Vagina (tissue), 2 donors: ENCODE measurements around the gene TTBK1. TPM values are rescaled to one million over a fixed set of nuclear protein-coding genes. Genes with fewer than 3 reads are reported as not detected.

Experiments
- DNase-seq, 2 donors: peaks; one replicate each; pipeline ENCODE4 v3.0.0-alpha.2; 2017; ENCODE audit errors: extremely low spot score in 2 of 2
- H3K27ac ChIP-seq: fragments of 200-600 bp; sonication (generic); one replicate; pipeline ENCODE4 v1.5.1; 2019
- H3K27me3 ChIP-seq: fragments of 200-600 bp; sonication (generic); one replicate; pipeline ENCODE4 v1.5.1; 2019
- H3K36me3 ChIP-seq, 2 donors: fragments of 200-600 bp; sonication (generic); one replicate each; pipeline ENCODE4 v1.5.1; 2017 to 2019
- H3K4me1 ChIP-seq: fragments of 200-600 bp; sonication (generic); one replicate; pipeline ENCODE4 v1.5.1; 2019
- H3K4me3 ChIP-seq, 2 donors: fragments of 200-600 bp; sonication (generic); 1 replicate in 1 of 2; 2 replicates in 1 of 2; pipeline ENCODE4 v1.5.1; 2016 to 2019
- H3K9me3 ChIP-seq: fragments of 200-600 bp; sonication (generic); one replicate; pipeline ENCODE4 v1.5.1; 2019
- POLR2A ChIP-seq, 2 donors: fragments of 450-650 bp; IDR thresholded peaks; one replicate each; pipeline ENCODE4 v1.6.1; 2017; ENCODE audit warnings: antibody characterized with exemption in 2 of 2, mild to moderate bottlenecking in 2 of 2, moderate library complexity in 2 of 2
- POLR2AphosphoS5 ChIP-seq, 2 donors: sonication (generic); formaldehyde crosslinking; IDR thresholded peaks; one replicate each; pipeline ENCODE4 v1.9.0; 2017; ENCODE audit warnings: antibody characterized with exemption in 2 of 2, mild to moderate bottlenecking in 2 of 2, low read depth in 1 of 2; ENCODE audit not compliant: insufficient read depth in 1 of 2
- intact Hi-C: fragments of 100-400 bp; cut with DNase I; formaldehyde crosslinking; loops from one replicate; pipeline ENCODE4 v1.15.1; 2023
- total RNA-seq: library from RNA; depleted of rRNA; stranded (reverse); fragments of >200 nt; gene quantifications from one replicate; pipeline ENCODE4 v1.2.3, GENCODE V29; 2016
- TF ChIP-seq, protein P1 (sequence below), 3 experiments: fragments of 450-650 bp in 2 of 3; fragments of 200-600 bp in 1 of 3; sonication (generic) in 1 of 3; IDR thresholded peaks; one replicate each; pipeline ENCODE4 v1.5.1; 2017 to 2019; ENCODE audit warnings: antibody characterized with exemption in 3 of 3, mild to moderate bottlenecking in 2 of 3, moderate library complexity in 2 of 3

Gene TTBK1
- total RNA-seq, 1 donor from 2014 or later, result not detected

DNA sequence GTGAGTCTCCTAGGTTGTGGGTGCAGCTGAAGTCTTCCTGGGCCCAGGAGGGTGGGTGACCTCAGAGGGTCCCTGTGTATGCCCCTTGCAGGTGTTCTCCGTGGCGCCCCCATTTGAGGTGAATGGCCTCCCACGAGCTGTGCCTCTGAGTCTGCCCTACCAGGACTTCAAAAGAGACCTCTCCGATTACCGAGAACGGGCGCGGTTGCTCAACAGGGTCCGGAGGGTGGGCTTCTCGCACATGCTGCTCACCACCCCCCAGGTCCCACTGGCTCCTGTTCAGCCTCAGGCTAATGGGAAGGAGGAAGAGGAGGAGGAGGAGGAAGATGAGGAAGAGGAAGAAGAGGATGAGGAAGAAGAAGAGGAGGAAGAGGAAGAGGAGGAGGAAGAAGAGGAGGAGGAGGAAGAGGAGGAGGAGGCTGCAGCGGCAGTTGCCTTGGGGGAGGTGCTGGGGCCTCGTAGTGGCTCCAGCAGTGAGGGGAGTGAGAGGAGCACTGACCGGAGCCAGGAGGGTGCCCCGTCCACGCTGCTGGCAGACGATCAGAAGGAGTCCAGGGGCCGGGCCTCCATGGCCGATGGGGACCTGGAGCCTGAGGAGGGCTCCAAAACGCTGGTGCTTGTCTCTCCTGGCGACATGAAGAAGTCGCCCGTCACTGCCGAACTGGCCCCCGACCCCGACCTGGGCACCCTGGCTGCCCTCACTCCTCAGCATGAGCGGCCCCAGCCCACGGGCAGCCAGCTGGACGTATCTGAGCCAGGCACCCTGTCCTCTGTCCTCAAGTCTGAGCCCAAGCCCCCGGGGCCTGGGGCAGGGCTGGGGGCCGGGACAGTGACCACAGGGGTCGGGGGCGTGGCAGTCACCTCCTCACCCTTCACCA lies 39.6 kb downstream of the TTBK1 start:
- Histone ChIP-seq H3K9me3 (no peaks in the 10 kb centered on the region), H3K4me1 (no peaks in the 10 kb centered on the region), H3K27ac (no peak overlapping the region), H3K27me3 (no peaks in the 10 kb centered on the region), H3K36me3 (no peaks in the 10 kb centered on the region), H3K4me3 (no peak overlapping the region)
- TF ChIP-seq POLR2AphosphoS5 (IDR thresholded peaks at IDR 0.05; ENCODE audit: insufficient read depth in 1 of 2, low read depth in 1 of 2) (no peak), POLR2A (IDR thresholded peaks at IDR 0.05) (no peak)
- intact Hi-C loops, result no loop called here
- DNase-seq, result no peak

DNA sequence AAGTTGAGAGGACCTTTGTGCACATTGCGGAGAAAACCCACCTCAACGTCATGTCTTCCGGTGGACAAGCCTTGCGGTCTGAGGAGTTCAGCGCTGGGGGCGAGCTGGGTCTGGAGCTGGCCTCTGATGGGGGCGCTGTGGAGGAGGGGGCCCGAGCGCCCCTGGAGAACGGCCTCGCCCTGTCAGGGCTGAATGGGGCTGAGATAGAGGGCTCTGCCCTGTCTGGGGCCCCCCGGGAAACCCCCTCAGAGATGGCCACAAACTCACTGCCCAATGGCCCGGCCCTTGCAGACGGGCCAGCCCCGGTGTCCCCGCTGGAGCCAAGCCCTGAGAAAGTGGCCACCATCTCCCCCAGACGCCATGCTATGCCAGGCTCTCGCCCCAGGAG lies 40.2 kb downstream of the TTBK1 start:
- H3K36me3 ChIP-seq, result no peaks in the 10 kb centered on the region
- no peak for DNase-seq
- H3K4me1 ChIP-seq, result no peaks in the 10 kb centered on the region
- TF ChIP-seq POLR2AphosphoS5 (IDR thresholded peaks at IDR 0.05; ENCODE audit: insufficient read depth in 1 of 2, low read depth in 1 of 2) (no peak), POLR2A (IDR thresholded peaks at IDR 0.05) (no peak)
- TF ChIP-seq, protein P1, sequence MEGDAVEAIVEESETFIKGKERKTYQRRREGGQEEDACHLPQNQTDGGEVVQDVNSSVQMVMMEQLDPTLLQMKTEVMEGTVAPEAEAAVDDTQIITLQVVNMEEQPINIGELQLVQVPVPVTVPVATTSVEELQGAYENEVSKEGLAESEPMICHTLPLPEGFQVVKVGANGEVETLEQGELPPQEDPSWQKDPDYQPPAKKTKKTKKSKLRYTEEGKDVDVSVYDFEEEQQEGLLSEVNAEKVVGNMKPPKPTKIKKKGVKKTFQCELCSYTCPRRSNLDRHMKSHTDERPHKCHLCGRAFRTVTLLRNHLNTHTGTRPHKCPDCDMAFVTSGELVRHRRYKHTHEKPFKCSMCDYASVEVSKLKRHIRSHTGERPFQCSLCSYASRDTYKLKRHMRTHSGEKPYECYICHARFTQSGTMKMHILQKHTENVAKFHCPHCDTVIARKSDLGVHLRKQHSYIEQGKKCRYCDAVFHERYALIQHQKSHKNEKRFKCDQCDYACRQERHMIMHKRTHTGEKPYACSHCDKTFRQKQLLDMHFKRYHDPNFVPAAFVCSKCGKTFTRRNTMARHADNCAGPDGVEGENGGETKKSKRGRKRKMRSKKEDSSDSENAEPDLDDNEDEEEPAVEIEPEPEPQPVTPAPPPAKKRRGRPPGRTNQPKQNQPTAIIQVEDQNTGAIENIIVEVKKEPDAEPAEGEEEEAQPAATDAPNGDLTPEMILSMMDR (IDR thresholded peaks at IDR 0.05), result no peak
- no peaks in the 10 kb centered on the region for H3K27me3 ChIP-seq
- H3K9me3 ChIP-seq, result no peaks in the 10 kb centered on the region
- no peak overlapping the region for H3K4me3 ChIP-seq
- intact Hi-C loops, result no loop called here
- no peak overlapping the region for H3K27ac ChIP-seq

DNA sequence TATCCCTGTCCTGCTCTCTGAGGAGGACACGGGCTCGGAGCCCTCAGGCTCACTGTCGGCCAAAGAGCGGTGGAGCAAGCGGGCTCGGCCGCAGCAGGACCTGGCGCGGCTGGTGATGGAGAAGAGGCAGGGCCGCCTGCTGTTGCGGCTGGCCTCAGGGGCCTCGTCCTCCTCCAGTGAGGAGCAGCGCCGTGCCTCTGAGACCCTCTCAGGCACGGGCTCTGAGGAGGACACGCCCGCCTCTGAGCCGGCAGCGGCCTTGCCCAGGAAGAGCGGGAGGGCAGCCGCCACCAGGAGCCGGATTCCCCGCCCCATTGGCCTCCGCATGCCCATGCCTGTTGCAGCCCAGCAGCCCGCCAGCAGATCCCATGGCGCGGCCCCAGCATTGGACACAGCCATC lies 40.6 kb downstream of the TTBK1 start:
- no peak for DNase-seq
- no peaks in the 10 kb centered on the region for H3K4me1 ChIP-seq
- H3K4me3 ChIP-seq, result no peak overlapping the region
- intact Hi-C loops, result no loop called here
- no peak overlapping the region for H3K27ac ChIP-seq
- TF ChIP-seq, protein P1 (IDR thresholded peaks at IDR 0.05), result no peak
- no peak for TF ChIP-seq POLR2AphosphoS5 (IDR thresholded peaks at IDR 0.05; ENCODE audit: insufficient read depth in 1 of 2, low read depth in 1 of 2)
- no peak for TF ChIP-seq POLR2A (IDR thresholded peaks at IDR 0.05)
- no peaks in the 10 kb centered on the region for H3K27me3 ChIP-seq
- H3K36me3 ChIP-seq, result no peaks in the 10 kb centered on the region
- H3K9me3 ChIP-seq, result no peaks in the 10 kb centered on the region

DNA sequence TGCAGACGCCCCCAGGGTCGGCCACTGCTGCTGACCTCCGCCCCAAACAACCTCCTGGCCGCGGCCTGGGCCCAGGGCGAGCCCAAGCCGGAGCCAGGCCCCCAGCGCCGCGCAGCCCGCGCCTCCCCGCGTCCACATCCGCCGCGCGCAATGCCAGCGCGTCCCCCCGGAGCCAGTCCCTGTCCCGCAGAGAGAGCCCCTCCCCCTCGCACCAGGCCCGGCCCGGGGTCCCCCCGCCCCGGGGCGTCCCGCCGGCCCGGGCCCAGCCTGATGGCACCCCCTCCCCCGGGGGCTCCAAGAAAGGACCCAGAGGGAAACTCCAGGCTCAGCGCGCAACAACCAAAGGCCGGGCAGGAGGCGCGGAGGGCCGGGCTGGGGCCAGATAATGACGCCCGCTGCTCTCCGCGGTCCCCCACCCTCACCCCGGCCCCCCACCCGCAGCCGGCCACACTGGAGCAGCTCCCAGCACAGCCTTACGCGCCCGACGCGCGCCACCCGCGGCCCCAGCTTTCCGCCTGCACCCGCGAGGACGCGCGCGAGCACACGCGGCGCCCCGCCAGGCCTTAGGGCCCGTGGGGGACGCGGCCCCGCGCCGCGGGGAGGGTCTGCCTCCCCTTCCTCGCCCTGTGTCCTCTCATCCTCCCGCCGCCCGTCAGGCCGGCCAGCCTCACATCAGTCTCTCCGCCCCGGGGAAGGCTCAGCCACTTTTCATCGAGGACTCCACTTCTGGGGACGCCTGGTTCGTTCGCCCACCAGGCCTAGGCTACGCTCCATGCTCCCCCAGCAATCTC lies 41.9 kb downstream of the TTBK1 start:
- TF ChIP-seq POLR2A (IDR thresholded peaks at IDR 0.05) (no peak), POLR2AphosphoS5 (IDR thresholded peaks at IDR 0.05; ENCODE audit: insufficient read depth in 1 of 2, low read depth in 1 of 2) (no peak)
- TF ChIP-seq, protein P1 (IDR thresholded peaks at IDR 0.05), result no peak
- H3K27me3 ChIP-seq, result no peaks in the 10 kb centered on the region
- intact Hi-C loops, result no loop called here
- DNase-seq, result no peak
- no peaks in the 10 kb centered on the region for H3K9me3 ChIP-seq
- H3K4me1 ChIP-seq, result no peaks in the 10 kb centered on the region
- no peaks in the 10 kb centered on the region for H3K36me3 ChIP-seq
- H3K4me3 ChIP-seq, result peak overlapping the region; percentile 23 to 29
- H3K27ac ChIP-seq, result no peak overlapping the region

DNA sequence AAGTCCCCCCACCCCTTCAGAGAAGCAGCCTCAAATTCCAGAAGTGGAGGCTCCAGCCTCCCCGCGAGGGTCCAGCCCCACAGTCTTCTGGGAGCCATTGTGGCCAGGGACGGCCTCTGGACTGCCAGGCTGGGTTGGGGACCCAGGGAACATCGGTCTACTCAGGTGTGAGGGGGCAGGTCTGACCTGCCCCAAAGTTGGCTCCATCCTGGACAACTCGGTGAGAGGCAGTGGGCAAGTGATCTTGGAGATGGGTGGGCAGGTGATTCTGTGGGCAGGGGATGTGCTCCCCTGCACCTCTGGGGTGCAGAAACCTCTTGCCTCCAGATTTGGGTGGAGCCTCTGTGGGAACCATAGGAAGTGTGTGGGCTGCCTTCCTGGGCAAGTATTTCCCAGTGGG lies 42.6 kb downstream of the TTBK1 start:
- Histone ChIP-seq H3K9me3 (no peaks in the 10 kb centered on the region), H3K4me1 (no peaks in the 10 kb centered on the region), H3K36me3 (no peaks in the 10 kb centered on the region), H3K4me3 (no peak overlapping the region), H3K27me3 (no peaks in the 10 kb centered on the region), H3K27ac (no peak overlapping the region)
- TF ChIP-seq, protein P1 (IDR thresholded peaks at IDR 0.05), result no peak
- TF ChIP-seq POLR2AphosphoS5 (IDR thresholded peaks at IDR 0.05; ENCODE audit: insufficient read depth in 1 of 2, low read depth in 1 of 2), result no peak
- no peak for TF ChIP-seq POLR2A (IDR thresholded peaks at IDR 0.05)
- intact Hi-C loops, result no loop called here
- DNase-seq, result no peak
